ENCODE measurements around the gene DCLK1. TPM values are rescaled to one million over a fixed set of nuclear protein-coding genes. Genes with fewer than 3 reads are reported as not detected.

Gene DCLK1
- total RNA-seq, 1 experiment from 2014 or later = 36.2 TPM

- no peaks in the 10 kb centered on the region for H3K79me2 ChIP-seq (ENCODE audit: insufficient read depth, low read length)
- H3K79me1 ChIP-seq (ENCODE audit: insufficient read depth, low read depth, low read length, poor library complexity, severe bottlenecking) = no peaks in the 10 kb centered on the region
- no peak overlapping the region for H4K91ac ChIP-seq (ENCODE audit: insufficient read length, low read depth, low read length)
- DNase-seq = no peak
- WGBS (ENCODE audit: extremely low coverage, insufficient read length, low lambda C conversion rate) = no CpG with 5 or more reads among the region's 12 CpGs
- no peak overlapping the region for H2BK15ac ChIP-seq (ENCODE audit: low read depth, low read length)
- H3K4ac ChIP-seq (ENCODE audit: low read depth, low read length) = no peak overlapping the region
- H2BK12ac ChIP-seq (ENCODE audit: insufficient read length, low read depth, low read length) = no peak overlapping the region
- Mint-ChIP-seq H3K4me3 (no peak overlapping the region), H3K36me3 (ENCODE audit: insufficient read depth in 1 of 3, low read depth in 3 of 3) (no peaks in the 10 kb centered on the region), H3K9me3 (no peaks in the 10 kb centered on the region), H3K4me1 (peaks cover 8 to 9% of the 10 kb centered on the region in 2 experiments), H3K27me3 (ENCODE audit: low read depth) (no peaks in the 10 kb centered on the region), H3K27ac (peak overlapping the region in 1 of 3 experiments; percentile 9; a peak in 3 of 7 replicates)
- H2BK120ac ChIP-seq (ENCODE audit: low read depth, low read length, poor library complexity, severe bottlenecking) = no peak overlapping the region
- H3K4me2 ChIP-seq (ENCODE audit: insufficient read depth, insufficient read length, low read length) = no peak overlapping the region
- no peak overlapping the region for H3K9ac ChIP-seq (ENCODE audit: extremely low read depth, insufficient read length, low read length)
- H2BK20ac ChIP-seq (ENCODE audit: low read depth, low read length, poor library complexity, severe bottlenecking) = no peak overlapping the region
- no peaks in the 10 kb centered on the region for H3K27me3 ChIP-seq (ENCODE audit: insufficient read depth, low read length)
- H3K56ac ChIP-seq (ENCODE audit: insufficient read length, low read depth, low read length) = no peak overlapping the region
- H3K9me3 ChIP-seq (ENCODE audit: control insufficient read depth, low read depth, low read length) = no peaks in the 10 kb centered on the region
- H3K27ac ChIP-seq (ENCODE audit: insufficient read length, low read depth, low read length) = no peak overlapping the region
- no peaks in the 10 kb centered on the region for H4K20me1 ChIP-seq (ENCODE audit: control insufficient read depth, insufficient read depth, insufficient read length)
- no peak overlapping the region for H2AK5ac ChIP-seq (ENCODE audit: insufficient read length, low read length)
- no peak overlapping the region for H4K5ac ChIP-seq (ENCODE audit: insufficient read length, low read depth, low read length)
- H3K23me2 ChIP-seq (ENCODE audit: insufficient read length, low read depth, low read length, poor library complexity, severe bottlenecking) = no peaks in the 10 kb centered on the region
- no peak overlapping the region for H2AFZ ChIP-seq (ENCODE audit: low read length)
- TF ChIP-seq CTCF (conservative IDR thresholded peaks at IDR 0.05) = no peak
- H3T11ph ChIP-seq (ENCODE audit: low read length) = no peak overlapping the region
- H4K8ac ChIP-seq (replicated peaks; ENCODE audit: insufficient read length, low read depth, low read length) = no peak overlapping the region
- H2BK5ac ChIP-seq (ENCODE audit: insufficient read length, low read length) = no peak overlapping the region
- no peaks in the 10 kb centered on the region for H3K4me1 ChIP-seq (ENCODE audit: insufficient read depth, low read length)
- H3K14ac ChIP-seq (ENCODE audit: insufficient read depth, low read length) = no peak overlapping the region
- no peak overlapping the region for H3K23ac ChIP-seq (ENCODE audit: insufficient read length, low read depth, low read length)
- H3K18ac ChIP-seq (ENCODE audit: insufficient read length, low read depth, low read length) = no peak overlapping the region
These were observed 239.4 kb downstream of the DCLK1 start for GRCh38 chr13:35891507-35892441.
